DND-41 (cell line): ENCODE data around the gene ZNF296.

ENCODE experiments used
- EZH2 ChIP-seq: IDR thresholded peaks from 3 replicates; pipeline ENCODE4 v1.6.1; 2012; ENCODE audit warnings: borderline replicate concordance, low read depth, mild to moderate bottlenecking, moderate library complexity, low read length, inconsistent platforms; ENCODE audit not compliant: severe bottlenecking
- TF ChIP-seq, protein P1 (sequence below): IDR thresholded peaks from 2 replicates; pipeline ENCODE4 v1.5.1; 2012; ENCODE audit warnings: borderline replicate concordance, low read length, moderate library complexity, mild to moderate bottlenecking; ENCODE audit not compliant: poor library complexity, severe bottlenecking; ENCODE audit errors: extremely low read depth

DNA sequence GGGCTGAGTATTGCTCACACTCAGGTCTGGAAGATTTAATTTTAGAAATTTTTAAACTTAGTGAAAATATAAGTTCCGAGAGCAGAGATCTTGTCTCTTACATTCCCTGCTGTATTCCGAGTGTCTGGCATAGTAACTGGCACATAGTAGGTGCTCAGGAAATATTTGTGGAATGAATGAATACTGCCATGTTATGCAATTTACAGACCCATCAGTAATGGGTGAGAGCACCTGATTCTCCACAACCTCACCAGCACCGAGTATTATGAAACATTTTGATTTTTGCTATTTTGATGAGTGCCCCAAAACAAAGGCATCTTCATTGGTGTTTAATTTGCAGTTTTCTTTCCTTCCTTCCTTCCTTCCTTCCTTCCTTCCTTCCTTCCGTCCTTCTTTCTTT lies 53.2 kb downstream of the ZNF296 start:
- TF ChIP-seq, protein P1, sequence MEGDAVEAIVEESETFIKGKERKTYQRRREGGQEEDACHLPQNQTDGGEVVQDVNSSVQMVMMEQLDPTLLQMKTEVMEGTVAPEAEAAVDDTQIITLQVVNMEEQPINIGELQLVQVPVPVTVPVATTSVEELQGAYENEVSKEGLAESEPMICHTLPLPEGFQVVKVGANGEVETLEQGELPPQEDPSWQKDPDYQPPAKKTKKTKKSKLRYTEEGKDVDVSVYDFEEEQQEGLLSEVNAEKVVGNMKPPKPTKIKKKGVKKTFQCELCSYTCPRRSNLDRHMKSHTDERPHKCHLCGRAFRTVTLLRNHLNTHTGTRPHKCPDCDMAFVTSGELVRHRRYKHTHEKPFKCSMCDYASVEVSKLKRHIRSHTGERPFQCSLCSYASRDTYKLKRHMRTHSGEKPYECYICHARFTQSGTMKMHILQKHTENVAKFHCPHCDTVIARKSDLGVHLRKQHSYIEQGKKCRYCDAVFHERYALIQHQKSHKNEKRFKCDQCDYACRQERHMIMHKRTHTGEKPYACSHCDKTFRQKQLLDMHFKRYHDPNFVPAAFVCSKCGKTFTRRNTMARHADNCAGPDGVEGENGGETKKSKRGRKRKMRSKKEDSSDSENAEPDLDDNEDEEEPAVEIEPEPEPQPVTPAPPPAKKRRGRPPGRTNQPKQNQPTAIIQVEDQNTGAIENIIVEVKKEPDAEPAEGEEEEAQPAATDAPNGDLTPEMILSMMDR: no peak
- TF ChIP-seq EZH2: no peak
